HTERT RPE-1 (cell line): ENCODE data around the gene BMPR1A.

ENCODE experiments used
- in situ Hi-C: fragments of 300-500 bp; cut with MboI; formaldehyde crosslinking; loops from 4 replicates; pipeline ENCODE4 v1.14.3; 2020; ENCODE audit warnings: low sequenced_read_pairs

BMPR1A gene

GRCh38 chr10:86756511-86757112 is at the start of gene BMPR1A:
BMPR1A (plus strand) TSS chr10:86756619; CDS start chr10:86876019, 119,400 bp downstream.
- in situ Hi-C loops, result no loop called here

- in situ Hi-C loops, result no loop called here
These were observed 49.4 kb upstream of the BMPR1A start for GRCh38 chr10:86706977-86707376.

GRCh38 chr10:86707505-86707904 is 48.9 kb upstream of the BMPR1A start:
- in situ Hi-C loops, result no loop called here

- in situ Hi-C loops, result no loop called here
These were observed 48.2 kb upstream of the BMPR1A start for GRCh38 chr10:86708068-86708782.

- in situ Hi-C loops, result no loop called here
These were observed 47.5 kb upstream of the BMPR1A start for GRCh38 chr10:86708783-86709380.

GRCh38 chr10:86709396-86710185 is 46.8 kb upstream of the BMPR1A start:
- in situ Hi-C loops, result no loop called here

GRCh38 chr10:86710987-86711512 is 45.4 kb upstream of the BMPR1A start:
- in situ Hi-C loops, result no loop called here

GRCh38 chr10:86711513-86712316 is 44.7 kb upstream of the BMPR1A start:
- in situ Hi-C loops, result no loop called here

- in situ Hi-C loops, result no loop called here
These were observed 44.1 kb upstream of the BMPR1A start for GRCh38 chr10:86712317-86712707.

- in situ Hi-C loops, result no loop called here
These were observed 41.1 kb upstream of the BMPR1A start for GRCh38 chr10:86715156-86715795.

GRCh38 chr10:86715836-86716235 is 40.6 kb upstream of the BMPR1A start:
- in situ Hi-C loops, result no loop called here

GRCh38 chr10:86716466-86716865 is 40.0 kb upstream of the BMPR1A start:
- in situ Hi-C loops, result no loop called here

- in situ Hi-C loops, result no loop called here
These were observed 37.9 kb upstream of the BMPR1A start for GRCh38 chr10:86718556-86718955.

- in situ Hi-C loops, result no loop called here
These were observed 35.2 kb upstream of the BMPR1A start for GRCh38 chr10:86721232-86721631.

- in situ Hi-C loops, result no loop called here
These were observed 33.4 kb upstream of the BMPR1A start for GRCh38 chr10:86723009-86723408.

GRCh38 chr10:86724445-86724844 is 32.0 kb upstream of the BMPR1A start:
- in situ Hi-C loops, result no loop called here

- in situ Hi-C loops, result no loop called here
These were observed 30.3 kb upstream of the BMPR1A start for GRCh38 chr10:86725980-86726676.

GRCh38 chr10:86726677-86726999 is 29.8 kb upstream of the BMPR1A start:
- in situ Hi-C loops, result no loop called here

- in situ Hi-C loops, result no loop called here
These were observed 28.9 kb upstream of the BMPR1A start for GRCh38 chr10:86727470-86727869.
